ENCODE measurements around the gene LIN52.

LIN52 gene

GRCh38 chr14:74235017-74235416, 150.3 kb downstream of the LIN52 start:
- DNase-seq (ENCODE audit: low spot score) = no peak
- TF ChIP-seq, protein P1, sequence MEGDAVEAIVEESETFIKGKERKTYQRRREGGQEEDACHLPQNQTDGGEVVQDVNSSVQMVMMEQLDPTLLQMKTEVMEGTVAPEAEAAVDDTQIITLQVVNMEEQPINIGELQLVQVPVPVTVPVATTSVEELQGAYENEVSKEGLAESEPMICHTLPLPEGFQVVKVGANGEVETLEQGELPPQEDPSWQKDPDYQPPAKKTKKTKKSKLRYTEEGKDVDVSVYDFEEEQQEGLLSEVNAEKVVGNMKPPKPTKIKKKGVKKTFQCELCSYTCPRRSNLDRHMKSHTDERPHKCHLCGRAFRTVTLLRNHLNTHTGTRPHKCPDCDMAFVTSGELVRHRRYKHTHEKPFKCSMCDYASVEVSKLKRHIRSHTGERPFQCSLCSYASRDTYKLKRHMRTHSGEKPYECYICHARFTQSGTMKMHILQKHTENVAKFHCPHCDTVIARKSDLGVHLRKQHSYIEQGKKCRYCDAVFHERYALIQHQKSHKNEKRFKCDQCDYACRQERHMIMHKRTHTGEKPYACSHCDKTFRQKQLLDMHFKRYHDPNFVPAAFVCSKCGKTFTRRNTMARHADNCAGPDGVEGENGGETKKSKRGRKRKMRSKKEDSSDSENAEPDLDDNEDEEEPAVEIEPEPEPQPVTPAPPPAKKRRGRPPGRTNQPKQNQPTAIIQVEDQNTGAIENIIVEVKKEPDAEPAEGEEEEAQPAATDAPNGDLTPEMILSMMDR (conservative IDR thresholded peaks at IDR 0.05; ENCODE audit: low read depth) = no peak
- ChIA-PET CTCF (interaction anchor here (1.0 to 1.6 kb wide), 2 partner anchors 17 to 168 kb away, joined by 3 to 5 read pairs; no protein-coding TSS in a partner anchor), POLR2A (ENCODE audit: low non-redundant PET) (no interaction called here)
- H3K27ac ChIP-seq = no peak overlapping the region

- DNase-seq (ENCODE audit: low spot score) = no peak
- TF ChIP-seq, protein P1 (conservative IDR thresholded peaks at IDR 0.05; ENCODE audit: low read depth) = no peak
- ChIA-PET CTCF (no interaction called here), POLR2A (ENCODE audit: low non-redundant PET) (no interaction called here)
- H3K27ac ChIP-seq = no peak overlapping the region
These were observed 152.7 kb downstream of the LIN52 start for GRCh38 chr14:74237441-74237840.

DNA sequence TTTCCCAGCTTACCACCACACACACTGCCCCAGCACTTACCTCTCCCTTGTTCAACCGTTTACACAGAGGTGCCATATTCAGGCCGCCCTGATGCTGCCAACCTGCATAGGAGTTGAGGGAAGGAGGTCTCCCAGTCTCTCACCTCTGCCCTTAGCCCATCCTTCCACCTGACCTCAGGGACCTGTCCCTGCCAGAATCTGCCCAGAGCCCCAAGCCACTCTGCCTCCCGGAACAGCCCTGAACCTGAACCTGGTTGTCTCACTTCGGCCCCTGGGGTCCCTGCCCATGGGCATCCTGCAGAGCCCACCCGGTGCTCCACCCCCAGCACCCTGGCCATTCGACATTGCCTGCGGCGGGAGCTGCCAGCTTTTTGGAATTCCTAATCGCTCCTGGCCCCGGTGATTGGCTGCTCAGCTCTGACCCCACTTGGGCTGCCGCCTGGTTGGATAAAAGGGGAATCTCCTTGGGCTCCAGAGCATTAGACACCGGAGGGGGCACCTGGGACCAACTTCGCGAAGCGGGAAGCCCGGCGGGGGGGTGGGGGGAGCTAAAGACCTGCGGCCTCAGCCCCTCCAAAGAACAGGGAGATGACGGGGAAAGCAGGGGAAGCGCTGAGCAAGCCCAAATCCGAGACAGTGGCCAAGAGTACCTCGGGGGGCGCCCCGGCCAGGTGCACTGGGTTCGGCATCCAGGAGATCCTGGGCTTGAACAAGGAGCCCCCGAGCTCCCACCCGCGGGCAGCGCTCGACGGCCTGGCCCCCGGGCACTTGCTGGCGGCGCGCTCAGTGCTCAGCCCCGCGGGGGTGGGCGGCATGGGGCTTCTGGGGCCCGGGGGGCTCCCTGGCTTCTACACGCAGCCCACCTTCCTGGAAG, 154.5 kb downstream of the LIN52 start, which contains the start of gene VSX2:
Gene VSX2 (plus strand): TSS at position 476 of the 874 bp plus-strand sequence. CDS start 113 bp downstream, at position 589.
- POLR2A ChIA-PET (ENCODE audit: low non-redundant PET) = no interaction called here
- CTCF ChIA-PET = interaction anchor here (1.0 kb wide), 1 partner anchor 13 kb away, joined by 3 read pairs; no protein-coding TSS in a partner anchor
- H3K27ac ChIP-seq = no peak within 1 kb of the TSS
- DNase-seq (ENCODE audit: low spot score) = no peak
- TF ChIP-seq, protein P1 (conservative IDR thresholded peaks at IDR 0.05; ENCODE audit: low read depth) = no peak

DNA sequence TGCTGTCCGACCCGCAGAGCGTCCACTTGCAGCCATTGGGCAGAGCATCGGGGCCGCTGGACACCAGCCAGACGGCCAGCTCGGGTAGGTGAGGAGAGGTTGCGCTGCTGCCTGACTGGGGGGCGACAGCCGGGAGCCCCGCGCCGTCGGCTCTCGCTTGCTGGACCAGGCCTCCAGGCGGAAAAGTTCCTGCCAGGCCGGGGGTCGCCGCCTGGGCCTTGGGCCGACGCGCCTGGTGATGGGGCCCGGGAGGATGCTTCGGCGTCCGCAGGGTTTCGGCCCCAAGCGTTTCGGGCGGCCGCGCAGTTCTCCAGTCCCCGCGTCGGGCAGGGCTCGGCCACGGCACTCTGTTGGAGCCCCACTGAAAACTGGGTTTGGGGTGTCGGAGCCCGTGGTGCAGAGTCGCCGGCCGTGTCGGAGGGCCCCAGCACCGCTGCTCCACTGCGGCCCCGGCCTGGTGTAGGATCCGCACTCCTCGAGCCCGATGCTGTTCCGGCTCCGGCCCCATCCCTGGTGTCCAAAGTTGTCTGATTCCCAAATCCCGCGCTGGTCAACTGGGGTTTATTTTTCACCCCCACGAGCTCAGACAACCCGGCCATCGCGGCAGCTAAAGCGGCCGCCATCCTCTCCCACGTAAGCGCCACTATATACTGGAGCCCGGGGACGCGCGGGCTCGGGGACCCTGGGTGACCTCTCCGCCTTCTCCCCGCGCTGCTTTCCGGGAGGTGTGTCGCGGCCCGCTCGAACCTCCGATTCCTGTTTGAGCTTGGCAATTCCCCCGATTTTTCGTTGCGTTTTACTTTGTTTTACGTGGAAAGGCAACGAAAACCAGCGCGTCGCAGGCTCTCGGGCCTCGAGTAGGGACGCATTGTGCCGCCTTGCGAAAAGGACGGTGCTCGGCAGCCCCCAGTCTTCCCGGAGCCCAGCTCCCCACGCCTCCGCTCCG, 155.4 kb downstream of the LIN52 start:
- ChIA-PET POLR2A (ENCODE audit: low non-redundant PET) (no interaction called here), CTCF (interaction anchor here (0.6 to 1.1 kb wide), 2 partner anchors 17 to 166 kb away, joined by 3 to 5 read pairs; no protein-coding TSS in a partner anchor)
- TF ChIP-seq, protein P1 (conservative IDR thresholded peaks at IDR 0.05; ENCODE audit: low read depth) = no peak
- DNase-seq (ENCODE audit: low spot score) = no peak
- H3K27ac ChIP-seq = no peak overlapping the region

DNA sequence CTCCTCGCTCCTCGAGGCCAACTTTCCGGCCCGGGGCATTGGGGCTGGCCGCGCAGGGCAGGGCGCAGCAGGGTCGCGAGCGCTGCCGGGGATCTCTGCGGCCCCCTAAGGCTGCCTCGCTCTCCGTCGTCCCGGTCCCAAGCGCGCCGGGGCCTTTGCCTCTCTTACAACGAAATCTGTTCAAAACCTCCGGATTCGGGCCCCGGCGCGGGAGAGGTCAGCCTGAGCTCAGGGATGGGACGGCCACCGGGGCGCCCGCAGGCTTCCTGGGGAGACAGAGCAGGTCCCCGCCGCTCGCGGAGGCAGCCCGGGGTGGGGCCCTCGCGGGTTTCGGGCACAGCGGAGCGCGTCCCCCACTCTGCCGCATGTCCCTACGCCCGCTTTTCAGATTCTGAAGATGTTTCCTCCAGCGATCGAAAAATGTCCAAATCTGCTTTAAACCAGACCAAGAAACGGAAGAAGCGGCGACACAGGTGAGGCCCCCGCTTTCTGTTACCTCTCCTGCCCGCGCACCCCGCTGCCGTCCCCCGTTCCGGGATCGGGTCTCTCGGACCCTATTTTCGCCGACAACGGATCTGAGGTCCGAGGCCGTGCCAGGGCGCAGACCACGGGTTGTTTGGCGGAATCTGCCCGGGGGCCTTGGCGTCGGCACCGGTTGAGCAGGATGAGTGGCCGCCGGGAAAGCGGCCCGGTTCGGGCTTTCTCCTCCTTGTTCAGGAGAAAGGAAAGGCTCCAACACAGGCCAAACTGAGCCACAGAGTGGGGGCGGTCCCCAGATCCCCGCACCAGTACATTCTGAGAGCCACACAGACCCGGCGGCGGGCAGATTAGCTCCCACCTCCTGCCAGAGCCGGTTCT, 156.3 kb downstream of the LIN52 start:
- CTCF ChIA-PET = interaction anchor here (0.6 to 1.1 kb wide), 2 partner anchors 16 to 167 kb away, joined by 3 to 5 read pairs; no protein-coding TSS in a partner anchor
- TF ChIP-seq, protein P1 (conservative IDR thresholded peaks at IDR 0.05; ENCODE audit: low read depth) = no peak
- H3K27ac ChIP-seq = no peak overlapping the region
- POLR2A ChIA-PET (ENCODE audit: low non-redundant PET) = no interaction called here
- DNase-seq (ENCODE audit: low spot score) = no peak

All from RWPE1 (cell line).